Measurements from ENCODE around the gene ELMOD3.
"Not testable (repeated sequence)": the region's sequence is repeated elsewhere in the genome, so short reads cannot be mapped to it uniquely, and the experiment has no call there.

ELMOD3 gene

GRCh38 chr2:85405201-85406059, 50.9 kb downstream of the ELMOD3 start:
- DNase-seq: peak; percentile 72

GRCh38 chr2:85409845-85410583, 55.4 kb downstream of the ELMOD3 start, which contains the start of gene CAPG:
TSS of gene CAPG (minus strand) at chr2:85410366. CDS start at chr2:85402145, 8,221 bp downstream.
- no peak for DNase-seq

- DNase-seq: no peak
Measured at GRCh38 chr2:85410584-85411404, 56.2 kb downstream of the ELMOD3 start.

- no peak for DNase-seq
Measured at GRCh38 chr2:85411405-85411748, 56.8 kb downstream of the ELMOD3 start.

GRCh38 chr2:85413592-85414420, 59.2 kb downstream of the ELMOD3 start:
- peak; percentile 51 for DNase-seq

- DNase-seq: not testable (repeated sequence)
Measured at GRCh38 chr2:85414421-85414759, 59.8 kb downstream of the ELMOD3 start.

- no peak for DNase-seq
Measured at GRCh38 chr2:85414761-85415553, 60.4 kb downstream of the ELMOD3 start.

GRCh38 chr2:85415980-85416650, 61.5 kb downstream of the ELMOD3 start:
- no peak for DNase-seq

GRCh38 chr2:85418132-85419008, 63.8 kb downstream of the ELMOD3 start, which contains the start of gene SH2D6:
TSS of gene SH2D6 (plus strand) at chr2:85418714. CDS start at chr2:85429466, 10,752 bp downstream.
- DNase-seq: peak; percentile 91

- no peak for DNase-seq
Measured at GRCh38 chr2:85419009-85419675, 64.6 kb downstream of the ELMOD3 start.

GRCh38 chr2:85420536-85421259, 66.1 kb downstream of the ELMOD3 start:
- DNase-seq: peak; percentile 87

- peak; percentile 23 for DNase-seq
Measured at GRCh38 chr2:85421260-85422071, 66.9 kb downstream of the ELMOD3 start.

GRCh38 chr2:85422072-85422457, 67.5 kb downstream of the ELMOD3 start:
- no peak for DNase-seq

GRCh38 chr2:85423525-85423924, 69.0 kb downstream of the ELMOD3 start:
- no peak for DNase-seq

- DNase-seq: no peak
Measured at GRCh38 chr2:85425588-85425987, 71.0 kb downstream of the ELMOD3 start.

- no peak for DNase-seq
Measured at GRCh38 chr2:85427300-85427835, 72.8 kb downstream of the ELMOD3 start.

- DNase-seq: no peak
Measured at GRCh38 chr2:85428343-85428881, 73.8 kb downstream of the ELMOD3 start.
